ENCODE results near the gene CBX8.
"Not testable (repeated sequence)": the region's sequence is repeated elsewhere in the genome, so short reads cannot be mapped to it uniquely, and the experiment has no call there.

The CBX8 gene

GRCh38 chr17:79784353-79785016 lies 12.4 kb downstream of the CBX8 start:
- DNase-seq (ENCODE audit: low read depth, low spot score) = no peak
- H3K27ac ChIP-seq = no peak overlapping the region

GRCh38 chr17:79783891-79784290 lies 13.0 kb downstream of the CBX8 start:
- DNase-seq (ENCODE audit: low read depth, low spot score) = no peak
- H3K27ac ChIP-seq = no peak overlapping the region

- no peak overlapping the region for H3K27ac ChIP-seq
- DNase-seq (ENCODE audit: low read depth, low spot score) = no peak
Observed at GRCh38 chr17:79781736-79782575, 14.9 kb downstream of the CBX8 start.

- no peak for DNase-seq (ENCODE audit: low read depth, low spot score)
- no peak overlapping the region for H3K27ac ChIP-seq
Observed at GRCh38 chr17:79781012-79781650, 15.7 kb downstream of the CBX8 start.

- H3K27ac ChIP-seq = no peak overlapping the region
- no peak for DNase-seq (ENCODE audit: low read depth, low spot score)
Observed at GRCh38 chr17:79779661-79780365, 17.1 kb downstream of the CBX8 start.

GRCh38 chr17:79779084-79779529 lies 17.8 kb downstream of the CBX8 start:
- H3K27ac ChIP-seq = no peak overlapping the region
- no peak for DNase-seq (ENCODE audit: low read depth, low spot score)

- H3K27ac ChIP-seq = no peak overlapping the region
- DNase-seq (ENCODE audit: low read depth, low spot score) = no peak
Observed at GRCh38 chr17:79778504-79779083, 18.3 kb downstream of the CBX8 start.

- H3K27ac ChIP-seq = no peak within 1 kb of the TSS
- peak; percentile 8 for DNase-seq (ENCODE audit: low read depth, low spot score)
Observed at GRCh38 chr17:79777894-79778503, 18.9 kb downstream of the CBX8 start, which contains the start of gene CBX2. TSS of gene CBX2 (plus strand) at chr17:79778148. CDS start at chr17:79778236, 88 bp downstream.

- no peak overlapping the region for H3K27ac ChIP-seq
- DNase-seq (ENCODE audit: low read depth, low spot score) = no peak
Observed at GRCh38 chr17:79777120-79777893, 19.6 kb downstream of the CBX8 start.

GRCh38 chr17:79776376-79777119 lies 20.3 kb downstream of the CBX8 start:
- no peak overlapping the region for H3K27ac ChIP-seq
- no peak for DNase-seq (ENCODE audit: low read depth, low spot score)

- DNase-seq (ENCODE audit: low read depth, low spot score) = no peak
- H3K27ac ChIP-seq = no peak overlapping the region
Observed at GRCh38 chr17:79775632-79776031, 21.2 kb downstream of the CBX8 start.

- H3K27ac ChIP-seq = no peak overlapping the region
- DNase-seq (ENCODE audit: low read depth, low spot score) = no peak
Observed at GRCh38 chr17:79774561-79774975, 22.3 kb downstream of the CBX8 start.

GRCh38 chr17:79772726-79773125 lies 24.2 kb downstream of the CBX8 start:
- not testable (repeated sequence) for H3K27ac ChIP-seq; DNase-seq (ENCODE audit: low read depth, low spot score)

- no peak overlapping the region for H3K27ac ChIP-seq
- no peak for DNase-seq (ENCODE audit: low read depth, low spot score)
Observed at GRCh38 chr17:79771276-79771675, 25.6 kb downstream of the CBX8 start.

GRCh38 chr17:79769570-79770506 lies 27.0 kb downstream of the CBX8 start:
- no peak overlapping the region for H3K27ac ChIP-seq
- no peak for DNase-seq (ENCODE audit: low read depth, low spot score)

GRCh38 chr17:79765708-79766107 lies 31.2 kb downstream of the CBX8 start:
- H3K27ac ChIP-seq = no peak overlapping the region
- DNase-seq (ENCODE audit: low read depth, low spot score) = no peak
